Tongue (tissue), 2 donors: Measurements from ENCODE around the gene DAAM1. TPM values are rescaled to one million over a fixed set of nuclear protein-coding genes. Genes with fewer than 3 reads are reported as not detected.

ENCODE experiments used
- DNase-seq: peaks from one replicate; pipeline ENCODE4 v3.0.0-alpha.2; 2015
- total RNA-seq: library from RNA; depleted of rRNA; stranded (reverse); fragments of >200 nt; gene quantifications from one replicate; pipeline ENCODE4 v1.2.3, GENCODE V29; 2014

The DAAM1 gene
- total RNA-seq, 1 donor from 2014 or later = 84.7 TPM

DNA sequence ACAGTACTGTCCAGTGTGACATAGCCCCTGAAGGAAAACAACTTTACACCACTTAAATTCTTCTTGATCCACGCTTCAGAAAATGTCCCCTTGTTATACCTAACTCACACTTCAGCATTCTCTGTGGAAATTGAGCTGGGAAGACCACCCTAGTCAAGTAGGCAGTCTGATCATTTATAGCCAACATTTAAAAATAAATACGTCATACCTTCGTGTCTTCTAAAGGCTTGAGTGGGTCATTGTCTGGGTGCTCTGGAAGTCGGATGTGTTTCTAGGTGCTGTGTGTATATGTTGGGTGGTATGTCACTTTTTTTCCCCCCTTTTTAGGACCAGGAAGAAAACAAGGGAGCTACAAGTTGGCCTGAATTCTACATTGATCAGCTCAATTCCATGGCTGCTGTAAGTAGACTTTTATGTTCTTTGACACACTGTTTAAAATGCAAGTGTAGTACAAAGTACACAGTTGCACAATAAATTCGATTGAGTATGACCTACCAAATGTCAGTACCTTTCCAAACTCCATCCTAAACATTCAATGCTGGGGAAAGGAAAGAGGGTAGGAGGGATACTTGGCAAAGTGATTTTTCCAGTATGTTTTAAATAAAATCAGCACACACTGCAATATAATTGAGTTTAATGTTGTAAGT lies 126.6 kb downstream of the DAAM1 start:
- DNase-seq = no peak

DNA sequence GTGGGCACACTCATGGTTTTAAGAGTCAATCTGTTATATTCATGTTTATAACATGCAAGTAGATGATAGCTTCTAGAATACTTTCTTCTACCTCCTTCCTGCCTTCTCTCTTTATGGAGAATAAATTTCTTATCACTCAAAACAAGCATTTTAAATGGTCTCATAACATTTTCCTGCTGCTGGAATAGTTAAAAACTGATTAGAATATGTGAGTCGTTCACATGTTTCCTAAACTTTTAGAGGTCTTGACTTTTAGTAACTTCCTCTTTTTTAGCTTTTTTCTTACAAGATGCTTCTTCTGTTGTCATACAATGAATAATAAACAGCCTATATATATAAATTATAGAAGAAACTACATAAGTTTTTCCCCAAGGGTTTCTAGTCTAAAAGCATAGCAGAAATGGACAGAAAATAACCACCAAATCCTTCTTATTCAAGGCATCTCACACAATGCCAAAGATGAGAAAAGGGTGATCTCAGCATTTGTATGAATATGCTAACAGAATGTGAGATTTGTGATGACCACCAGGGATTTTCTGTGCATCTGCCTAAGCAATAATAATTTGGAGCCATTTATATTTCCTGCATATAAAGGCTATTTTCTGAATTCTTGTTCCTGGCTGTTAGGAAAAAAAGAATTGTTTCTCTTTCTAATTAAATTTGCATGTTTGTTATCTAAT lies 127.8 kb downstream of the DAAM1 start:
- DNase-seq = no peak

DNA sequence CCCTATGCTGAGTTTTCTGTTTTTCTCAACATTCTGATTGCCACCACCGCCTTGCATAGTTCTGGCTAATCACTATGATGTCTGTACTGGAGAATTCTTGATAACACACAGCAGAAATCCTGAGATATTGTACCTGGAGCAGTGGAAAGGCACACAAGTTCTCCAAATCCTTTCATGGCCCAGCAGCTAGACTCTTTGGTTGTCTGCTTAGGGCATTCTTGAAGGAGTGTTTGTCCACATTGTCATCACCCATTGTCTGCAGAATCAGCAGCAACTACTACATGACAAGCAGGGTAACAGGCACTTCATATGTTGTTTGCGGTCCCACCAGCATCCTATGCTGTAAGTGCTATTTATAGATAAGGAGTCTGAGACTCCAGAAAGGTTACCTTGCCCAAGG lies 128.9 kb downstream of the DAAM1 start:
- no peak for DNase-seq

DNA sequence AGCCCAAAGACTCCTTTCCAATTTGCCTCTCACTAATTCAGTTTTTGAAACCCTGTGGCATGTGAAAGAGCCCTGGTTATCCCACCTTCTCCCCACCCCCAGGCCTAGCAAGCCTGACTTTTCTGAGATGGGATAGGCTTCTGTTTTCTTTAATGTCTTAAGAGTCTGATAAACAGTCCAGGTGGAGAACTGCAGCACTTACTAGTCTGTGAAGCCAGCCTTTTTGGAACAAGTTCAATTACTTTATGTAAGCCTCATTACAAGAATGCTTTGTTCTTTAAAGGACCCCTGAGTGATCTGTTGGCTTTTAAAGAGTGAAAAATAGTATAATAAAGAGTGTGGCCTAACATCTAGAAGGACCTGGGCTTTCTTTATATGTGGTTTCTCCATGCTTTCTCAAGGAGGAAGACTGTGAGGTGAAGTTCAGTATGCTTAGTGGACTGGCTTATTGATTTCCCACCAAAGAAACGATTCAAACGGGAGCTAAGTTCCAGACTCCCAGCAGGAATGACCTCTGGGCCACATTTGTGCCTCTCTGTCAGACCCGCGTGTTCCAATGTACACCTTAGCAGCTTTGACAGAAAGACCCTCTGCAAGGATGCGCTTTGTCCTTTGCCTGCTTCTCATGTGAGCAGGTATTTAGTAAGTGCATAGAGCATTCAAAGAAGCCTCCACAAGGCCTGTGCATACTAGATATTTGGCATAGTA lies 129.5 kb downstream of the DAAM1 start:
- no peak for DNase-seq

DNA sequence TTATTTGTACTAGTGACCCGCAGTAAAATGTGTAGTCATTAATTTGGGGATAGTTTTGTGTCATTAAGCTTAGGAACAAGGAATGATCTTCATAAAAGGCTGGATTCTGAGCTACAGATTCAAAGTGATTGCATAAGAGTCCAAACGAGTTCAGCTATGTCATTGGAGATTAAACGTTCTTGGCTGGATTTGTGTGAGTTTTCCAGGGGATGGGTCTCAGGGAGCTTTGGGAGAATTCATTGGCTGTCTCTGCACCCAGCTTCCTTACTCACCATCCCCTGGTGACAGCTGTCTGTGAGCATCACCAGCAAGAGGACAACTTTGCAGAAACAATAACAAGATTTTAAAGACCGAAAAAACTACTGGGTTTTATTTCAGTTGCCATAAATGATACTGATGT lies 130.4 kb downstream of the DAAM1 start:
- no peak for DNase-seq

DNA sequence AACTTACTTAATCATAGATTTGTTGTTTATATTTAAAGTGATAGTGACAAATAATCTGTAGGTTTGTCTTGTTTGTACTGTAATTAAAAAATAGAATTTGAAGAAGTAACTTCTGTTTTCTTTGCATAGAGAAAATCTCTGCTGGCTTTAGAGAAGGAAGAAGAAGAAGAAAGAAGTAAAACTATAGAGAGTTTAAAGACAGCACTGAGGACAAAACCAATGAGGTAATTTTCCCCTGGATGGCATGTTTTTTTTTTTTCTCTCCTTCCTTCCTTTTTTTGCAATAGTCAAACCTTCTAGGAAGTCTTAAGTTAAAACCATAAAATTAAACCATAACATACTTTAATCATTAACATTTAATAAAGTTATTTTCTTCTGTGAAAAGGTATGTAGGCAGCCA lies 131.9 kb downstream of the DAAM1 start:
- DNase-seq = no peak

DNA sequence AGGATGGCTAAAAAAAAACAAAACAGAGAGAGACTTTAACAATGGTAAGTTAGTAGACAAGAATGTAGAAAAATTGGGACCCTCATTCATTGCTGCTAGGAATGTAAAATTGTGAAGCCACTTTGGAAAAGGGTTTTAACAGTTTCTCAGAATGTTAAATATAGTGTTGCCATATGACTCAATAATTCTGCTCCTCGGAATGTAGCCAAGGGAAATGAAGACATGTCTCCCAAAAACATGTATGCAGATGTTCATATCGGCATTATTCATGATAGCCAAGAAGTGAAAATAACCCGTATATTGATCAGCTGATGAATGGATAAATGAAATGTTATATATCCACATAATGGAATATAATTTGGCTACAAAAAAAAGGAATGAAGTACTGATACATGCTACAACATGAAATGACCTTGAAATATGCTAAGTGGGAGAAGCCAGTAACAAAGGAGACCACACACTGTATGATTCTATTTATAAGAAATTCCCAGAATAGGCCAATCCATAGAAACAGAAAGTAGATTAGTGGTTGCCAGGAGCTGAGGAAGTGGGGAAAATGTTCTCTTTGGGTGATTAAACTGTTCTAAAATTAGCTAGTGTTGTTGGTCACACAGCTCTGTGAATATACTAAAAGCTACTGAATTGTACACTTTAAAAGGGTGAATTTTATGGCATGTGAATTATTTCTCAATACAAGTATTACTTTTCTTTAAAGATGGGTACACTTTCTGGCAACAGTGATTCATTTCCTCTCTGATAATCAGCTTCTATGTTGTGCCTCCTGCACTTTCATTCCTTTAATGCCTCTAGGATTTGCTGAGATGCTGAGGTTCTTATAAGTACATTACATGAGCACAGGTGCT lies 132.5 kb downstream of the DAAM1 start:
- DNase-seq = peak; percentile 55

DNA sequence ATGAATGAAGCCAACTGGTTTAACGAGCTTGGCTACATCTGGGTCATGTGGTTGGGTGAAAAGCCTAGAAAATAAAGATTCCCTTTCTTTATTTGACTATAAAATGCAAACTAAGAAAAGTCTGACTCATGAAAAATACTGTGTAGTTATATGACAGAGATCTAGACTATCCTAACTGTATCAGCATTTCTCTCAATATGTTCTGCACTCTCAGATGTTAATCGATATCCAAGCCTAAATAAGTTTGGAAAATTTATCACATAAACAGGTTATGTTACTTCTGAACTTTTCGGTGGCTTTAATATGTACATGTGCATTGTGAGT lies 133.1 kb downstream of the DAAM1 start:
- DNase-seq = peak; percentile 62

DNA sequence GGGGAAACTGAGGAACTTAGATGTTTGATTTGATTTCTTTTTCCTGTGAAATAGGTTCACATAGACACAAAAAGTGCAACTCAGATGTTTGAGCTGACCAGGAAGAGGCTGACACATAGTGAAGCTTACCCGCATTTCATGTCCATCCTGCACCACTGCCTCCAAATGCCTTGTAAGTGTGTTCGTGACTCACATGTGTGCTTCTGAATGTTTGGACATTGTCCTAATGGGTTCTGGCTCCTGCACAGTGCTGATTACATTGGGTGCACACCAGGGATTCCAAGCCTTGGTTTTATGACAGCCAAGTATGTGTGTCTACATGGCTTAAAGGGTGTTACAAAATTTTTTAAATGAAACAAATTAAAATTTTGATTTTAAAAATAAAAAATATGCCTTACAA lies 137.4 kb downstream of the DAAM1 start:
- no peak for DNase-seq

DNA sequence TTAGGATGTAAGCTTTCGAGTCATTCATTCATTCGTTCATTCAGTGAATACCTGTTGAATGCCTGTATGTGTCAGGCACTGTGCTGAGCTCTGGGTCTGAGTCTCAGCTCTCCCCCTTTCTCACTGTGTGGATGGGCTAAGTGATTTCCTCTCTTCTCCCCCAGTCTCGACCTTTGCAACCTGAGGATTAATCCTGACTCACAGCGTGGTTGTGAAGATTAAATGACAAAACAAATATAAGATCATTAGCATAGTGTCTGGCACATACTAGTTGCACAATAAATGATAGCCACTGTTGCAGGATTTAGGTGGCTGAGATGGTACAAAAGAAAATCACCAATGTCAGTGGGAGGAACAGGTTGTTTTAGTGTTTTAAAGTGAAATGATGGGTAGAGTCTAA lies 140.0 kb downstream of the DAAM1 start:
- no peak for DNase-seq

DNA sequence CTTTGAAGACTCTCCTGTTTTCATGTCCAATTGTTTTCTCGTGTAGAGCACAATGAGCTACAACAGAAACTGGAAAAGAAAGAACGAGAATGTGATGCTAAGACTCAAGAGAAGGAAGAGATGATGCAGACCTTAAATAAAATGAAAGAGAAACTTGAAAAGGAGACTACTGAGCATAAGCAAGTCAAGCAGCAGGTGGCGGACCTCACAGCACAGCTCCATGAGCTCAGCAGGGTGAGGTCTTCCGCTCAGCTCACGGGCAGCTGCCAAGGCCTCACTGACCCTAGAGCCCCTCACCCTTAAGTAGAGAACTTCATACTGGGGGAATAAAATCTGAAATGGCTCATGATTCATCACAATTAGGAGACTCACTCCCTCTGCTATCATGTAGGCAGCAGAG lies 142.0 kb downstream of the DAAM1 start:
- DNase-seq = no peak

DNA sequence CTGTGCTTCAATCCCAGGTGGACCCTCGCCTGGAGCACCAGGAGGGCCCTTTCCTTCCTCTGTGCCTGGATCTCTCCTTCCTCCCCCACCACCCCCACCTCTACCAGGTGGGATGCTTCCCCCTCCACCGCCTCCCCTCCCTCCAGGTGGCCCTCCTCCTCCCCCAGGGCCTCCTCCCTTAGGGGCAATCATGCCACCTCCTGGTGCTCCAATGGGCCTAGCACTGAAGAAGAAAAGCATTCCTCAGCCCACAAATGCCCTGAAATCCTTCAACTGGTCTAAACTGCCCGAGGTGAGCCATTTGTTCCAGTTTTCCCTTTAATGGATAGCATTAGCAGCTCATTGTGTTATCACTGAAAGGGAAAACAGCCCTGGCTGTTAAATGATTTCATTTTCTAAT lies 142.8 kb downstream of the DAAM1 start:
- no peak for DNase-seq

DNA sequence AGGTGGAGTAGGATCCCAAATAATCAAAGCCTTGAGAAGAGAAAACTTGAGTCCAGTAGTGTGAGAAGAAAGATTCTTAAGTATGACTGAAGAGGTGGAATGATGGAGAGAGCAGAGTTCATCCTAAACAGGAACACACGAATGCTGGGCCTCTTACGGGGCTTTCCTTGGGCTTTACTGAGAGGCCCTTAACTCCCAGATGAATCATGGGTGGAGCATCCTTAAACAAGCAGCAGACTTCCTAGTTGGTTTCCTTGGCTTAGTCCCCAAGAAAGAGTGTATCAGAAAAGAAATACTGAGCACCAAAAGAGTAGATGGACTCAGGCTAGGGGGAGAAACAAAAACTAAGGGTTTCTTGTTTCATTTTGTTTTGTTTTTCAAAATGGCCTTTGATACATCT lies 144.3 kb downstream of the DAAM1 start:
- no peak for DNase-seq

DNA sequence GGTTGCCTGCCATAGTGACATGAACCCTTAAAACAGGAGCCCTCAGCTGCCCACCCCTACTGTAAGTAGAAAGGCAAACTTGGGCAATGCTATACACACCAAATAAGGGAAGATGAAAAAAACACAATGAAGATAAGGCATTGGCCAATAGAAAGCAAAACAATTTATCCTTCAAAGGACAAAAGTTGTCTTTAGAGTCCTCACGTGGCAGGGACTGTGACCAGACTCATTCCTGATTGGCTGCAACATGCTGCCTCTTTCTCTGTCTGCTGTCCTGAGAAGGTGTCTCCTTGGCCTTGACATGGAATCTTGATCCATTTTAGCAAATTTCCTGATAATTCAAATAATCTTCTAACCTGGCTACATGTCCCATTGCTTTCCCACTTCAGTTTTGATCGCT lies 144.8 kb downstream of the DAAM1 start:
- no peak for DNase-seq

DNA sequence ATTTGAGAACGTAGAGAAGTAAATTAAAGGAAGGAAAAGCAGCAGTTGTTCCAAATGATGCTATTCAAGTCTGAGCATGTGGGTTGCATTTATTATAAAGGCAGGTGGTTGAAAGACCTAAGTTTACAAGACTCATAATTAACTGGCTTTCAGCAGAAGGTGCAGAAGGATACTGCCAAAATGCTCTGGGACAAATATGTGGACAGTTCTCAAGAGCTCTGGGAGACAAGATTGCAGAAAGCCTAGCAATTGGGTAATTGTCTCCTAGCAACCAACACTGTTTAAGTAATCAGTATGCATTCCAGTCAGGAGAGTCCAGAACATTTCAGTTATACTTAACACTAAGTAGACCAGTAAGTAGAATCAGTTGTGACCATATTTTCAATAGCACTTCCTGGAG lies 145.2 kb downstream of the DAAM1 start:
- DNase-seq = peak; percentile 91

DNA sequence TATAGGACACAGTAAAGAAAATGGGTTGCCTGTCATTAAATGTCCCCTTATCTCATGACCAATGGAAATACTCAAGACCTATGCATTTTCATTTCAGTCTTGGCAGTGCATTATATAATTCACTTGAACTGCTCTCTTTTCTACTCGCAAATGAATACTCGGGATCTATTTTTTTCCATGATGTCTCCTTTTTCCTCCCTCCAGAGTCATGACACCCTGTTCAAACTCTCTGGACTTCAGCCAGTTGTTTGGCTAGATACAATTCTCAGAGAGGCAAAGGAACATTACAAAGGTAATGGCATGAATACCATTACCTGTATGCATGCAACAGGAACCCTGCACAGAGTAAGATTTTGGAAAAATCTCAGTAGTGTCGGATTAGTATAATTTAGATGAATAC lies 145.8 kb downstream of the DAAM1 start:
- no peak for DNase-seq

DNA sequence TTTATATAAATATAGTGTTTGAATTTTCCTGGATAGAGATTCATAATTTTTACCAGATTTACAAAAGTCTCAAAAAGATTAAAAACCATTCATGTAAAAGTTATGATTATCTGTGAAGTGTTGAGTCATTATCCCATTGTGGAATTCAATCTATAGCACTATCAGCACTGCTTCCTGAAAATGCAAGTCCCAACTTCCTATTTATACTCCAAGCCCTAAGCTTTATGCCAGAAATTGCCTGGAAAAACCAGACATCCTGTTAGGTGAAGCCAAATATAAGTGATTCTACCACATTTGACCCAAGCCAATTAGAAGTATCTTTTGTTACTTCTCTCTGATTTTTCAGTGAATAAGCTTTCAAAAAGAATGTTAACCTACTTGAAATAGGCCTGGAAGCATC lies 147.6 kb downstream of the DAAM1 start:
- DNase-seq = no peak

DNA sequence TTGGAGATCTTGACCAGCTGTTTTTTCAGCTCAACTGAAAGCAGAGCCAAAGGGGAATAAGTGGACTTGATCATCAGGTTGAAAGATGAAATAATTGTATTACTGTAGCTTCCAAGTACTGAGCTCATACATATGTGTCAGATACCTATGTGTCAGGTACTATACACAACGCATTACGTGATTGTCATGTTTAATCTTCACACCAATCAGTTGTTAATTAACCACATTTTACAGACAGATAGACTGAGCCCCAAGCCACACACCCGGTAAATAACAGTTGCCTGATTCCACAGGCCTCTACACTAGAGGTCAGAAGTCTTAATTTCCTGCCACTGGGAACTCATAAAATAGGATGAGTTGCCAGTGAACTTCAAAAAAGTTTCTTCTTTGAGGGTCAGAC lies 148.2 kb downstream of the DAAM1 start:
- DNase-seq = no peak

DNA sequence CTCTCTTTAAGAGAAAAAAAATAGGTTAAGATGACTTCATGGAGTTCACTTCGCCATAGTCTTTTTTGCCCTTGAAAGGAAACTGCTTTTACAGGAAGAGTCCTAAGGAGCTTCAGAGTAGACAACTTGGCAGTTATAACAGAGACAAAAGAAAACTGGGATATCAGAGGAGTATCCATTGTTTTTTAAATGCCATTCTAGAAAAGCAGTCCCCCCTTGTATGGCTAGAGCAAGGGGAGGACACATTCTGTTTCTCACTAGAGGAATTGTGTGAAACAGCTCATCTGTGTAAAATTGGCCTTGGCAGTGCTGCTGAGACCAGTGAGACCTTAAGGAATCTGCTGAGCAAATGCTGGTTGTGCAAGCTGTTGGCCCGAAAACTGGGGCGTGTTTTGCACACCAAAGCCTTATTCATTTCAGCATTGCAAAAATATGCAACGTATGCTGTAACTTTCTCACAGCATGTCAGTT lies 148.7 kb downstream of the DAAM1 start:
- peak; percentile 52 for DNase-seq

DNA sequence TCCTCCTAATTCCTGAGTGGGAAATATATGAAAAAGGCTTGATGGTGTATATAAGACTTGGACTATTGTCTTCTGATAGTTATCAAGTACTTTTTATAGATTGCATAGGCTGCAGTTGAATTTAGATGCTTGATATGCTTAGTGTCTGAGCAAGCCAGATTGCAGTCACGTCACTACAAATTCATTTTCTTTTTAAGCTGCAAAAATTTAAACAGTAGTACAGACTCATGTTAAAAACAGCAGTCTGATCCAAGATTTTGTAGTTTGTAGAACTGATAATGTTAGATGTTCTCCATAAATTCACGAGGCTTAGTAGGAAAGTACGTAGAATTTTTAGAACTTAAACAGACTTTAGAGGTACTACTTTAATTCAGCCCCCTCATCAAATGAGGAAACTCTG lies 150.3 kb downstream of the DAAM1 start:
- DNase-seq = no peak

DNA sequence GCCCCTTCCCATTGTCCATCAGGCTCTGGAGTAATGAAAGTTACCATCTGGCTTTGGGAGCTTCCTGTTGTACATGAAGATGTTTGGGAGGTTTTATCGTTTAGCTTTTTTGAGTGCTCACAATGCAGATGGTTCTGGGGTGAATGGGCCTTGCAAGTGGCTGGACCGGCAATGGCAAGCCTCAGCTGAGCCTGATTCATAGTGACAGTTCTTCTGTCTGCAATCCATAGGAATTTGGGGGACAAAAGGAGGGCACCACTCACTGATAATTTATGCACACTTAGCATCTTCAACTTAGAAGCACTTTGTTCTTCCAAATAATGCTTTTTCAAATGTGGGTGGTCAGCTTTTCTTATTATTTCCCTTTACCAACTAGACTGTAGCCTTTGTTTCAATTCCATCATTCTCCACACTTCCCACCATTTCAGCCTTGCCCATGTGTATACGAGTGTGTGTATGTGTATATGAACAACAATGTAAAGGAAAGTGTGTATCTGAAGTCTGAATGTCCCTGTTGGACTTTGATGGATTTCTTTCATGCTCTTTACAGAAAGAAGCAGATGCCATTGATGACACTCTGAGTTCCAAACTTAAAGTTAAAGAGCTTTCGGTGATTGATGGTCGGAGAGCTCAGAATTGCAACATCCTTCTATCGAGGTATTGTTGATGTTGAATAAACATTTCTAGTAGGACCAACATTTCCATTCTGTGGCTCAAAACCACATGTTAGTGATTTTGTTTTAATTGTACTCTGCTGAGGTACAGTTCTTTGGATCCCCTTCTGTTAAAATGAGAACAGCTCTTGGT lies 151.3 kb downstream of the DAAM1 start:
- peak; percentile 40 for DNase-seq
